ENCODE data around the gene SLC22A4.

The SLC22A4 gene

DNA sequence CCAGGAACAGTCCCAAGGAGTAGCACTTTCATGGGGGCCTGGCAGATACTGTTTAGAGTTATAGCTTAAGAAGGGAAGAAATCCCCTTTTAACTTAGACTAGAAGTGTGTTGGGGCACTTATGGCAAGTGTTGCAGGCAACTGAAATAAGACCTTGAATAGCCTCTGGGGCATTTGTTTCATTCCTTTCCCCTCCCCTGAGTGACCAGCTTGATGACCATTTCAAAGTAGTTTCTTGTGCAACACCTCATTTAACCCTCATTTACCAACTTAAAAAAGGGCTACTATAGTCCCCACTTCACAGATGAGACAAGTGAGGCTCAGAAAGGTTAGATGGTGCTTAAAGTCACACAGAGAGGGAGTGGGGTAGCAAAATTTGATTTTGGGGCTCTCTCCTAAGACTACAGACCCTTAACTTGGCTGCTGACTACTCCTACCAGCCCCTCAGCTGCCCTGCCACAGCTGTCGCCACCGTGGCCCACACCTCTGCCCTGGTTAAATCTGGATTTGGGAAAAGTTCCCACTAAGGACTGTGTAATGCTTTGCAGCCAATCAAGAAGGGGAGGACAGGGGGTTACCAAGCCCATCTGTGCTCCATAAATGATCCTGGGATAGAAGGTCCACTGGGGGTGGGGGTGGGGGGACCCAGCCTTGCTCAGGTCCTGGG is 31.2 kb upstream of the SLC22A4 start:
- DNase-seq, result no peak

DNA sequence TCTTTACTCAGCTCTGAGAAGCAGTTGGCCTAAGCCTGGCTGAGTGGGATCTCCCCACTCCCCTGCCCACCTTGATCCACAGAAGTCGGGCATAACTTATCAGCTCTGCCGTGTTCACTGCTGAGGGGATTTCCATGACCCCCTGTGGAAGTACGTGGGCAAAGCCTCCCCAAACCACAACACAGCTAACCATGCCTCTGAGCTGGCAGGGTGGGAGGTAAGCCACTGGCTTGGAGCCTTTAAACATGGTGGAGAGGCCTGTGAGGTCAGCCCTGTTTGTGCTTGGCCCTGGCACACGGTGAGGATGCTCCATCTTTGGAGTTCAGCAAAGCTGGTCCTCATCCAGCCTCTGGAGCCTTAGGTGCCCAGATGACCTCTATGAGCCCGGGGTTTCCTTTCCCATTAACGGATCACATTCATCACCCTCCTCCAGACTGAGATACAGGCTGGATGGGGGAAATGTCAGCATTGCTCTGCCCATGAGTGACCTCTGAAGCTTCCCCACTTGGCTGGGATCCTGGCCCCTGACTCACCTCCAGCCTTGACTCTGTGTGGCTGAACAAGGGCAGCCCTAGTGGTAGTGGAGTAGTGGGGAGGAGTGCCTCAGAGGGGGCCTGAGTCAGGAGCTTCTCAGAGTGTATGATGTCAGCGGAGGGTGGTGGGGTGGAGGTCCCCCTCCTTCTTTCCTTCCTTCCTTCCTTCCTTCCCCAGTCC is 30.5 kb upstream of the SLC22A4 start:
- DNase-seq, result no peak

DNA sequence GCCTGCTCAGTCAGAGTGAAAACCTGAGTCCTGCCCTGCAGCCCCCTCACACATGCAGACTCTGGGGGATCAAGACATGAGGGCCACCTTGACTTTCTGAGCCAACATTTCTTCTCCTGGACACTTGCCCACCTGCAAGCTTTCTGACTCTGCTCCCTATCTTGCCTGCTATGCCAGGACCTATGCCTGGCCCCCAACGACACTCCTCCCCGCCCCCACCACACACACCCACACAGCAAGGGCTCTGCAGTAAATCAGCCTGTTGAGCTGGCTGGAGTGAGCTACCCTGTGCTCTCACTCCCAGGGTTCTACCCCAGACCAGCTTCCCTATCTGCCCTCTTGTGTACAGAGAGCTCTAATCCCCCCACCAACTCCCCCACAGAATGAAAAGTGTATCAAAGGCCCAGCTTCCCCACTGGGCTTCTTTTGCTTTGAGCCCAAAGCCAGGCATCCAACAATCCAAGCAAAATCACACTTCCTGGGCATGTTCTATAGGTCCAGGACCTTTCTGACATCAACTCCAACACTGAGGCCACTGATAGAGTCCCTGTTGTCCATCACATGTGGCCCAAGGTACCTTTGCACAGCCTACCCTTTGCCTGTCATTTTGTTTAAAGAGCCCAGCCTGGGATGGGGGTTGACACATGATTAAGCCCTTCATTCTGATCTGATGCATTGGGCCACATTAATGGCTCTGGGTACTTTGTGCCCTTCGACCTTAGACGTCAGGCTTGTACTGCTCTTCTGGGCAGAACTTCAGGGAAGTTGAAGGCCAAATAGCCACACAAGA is 29.5 kb upstream of the SLC22A4 start:
- DNase-seq, result no peak

DNA sequence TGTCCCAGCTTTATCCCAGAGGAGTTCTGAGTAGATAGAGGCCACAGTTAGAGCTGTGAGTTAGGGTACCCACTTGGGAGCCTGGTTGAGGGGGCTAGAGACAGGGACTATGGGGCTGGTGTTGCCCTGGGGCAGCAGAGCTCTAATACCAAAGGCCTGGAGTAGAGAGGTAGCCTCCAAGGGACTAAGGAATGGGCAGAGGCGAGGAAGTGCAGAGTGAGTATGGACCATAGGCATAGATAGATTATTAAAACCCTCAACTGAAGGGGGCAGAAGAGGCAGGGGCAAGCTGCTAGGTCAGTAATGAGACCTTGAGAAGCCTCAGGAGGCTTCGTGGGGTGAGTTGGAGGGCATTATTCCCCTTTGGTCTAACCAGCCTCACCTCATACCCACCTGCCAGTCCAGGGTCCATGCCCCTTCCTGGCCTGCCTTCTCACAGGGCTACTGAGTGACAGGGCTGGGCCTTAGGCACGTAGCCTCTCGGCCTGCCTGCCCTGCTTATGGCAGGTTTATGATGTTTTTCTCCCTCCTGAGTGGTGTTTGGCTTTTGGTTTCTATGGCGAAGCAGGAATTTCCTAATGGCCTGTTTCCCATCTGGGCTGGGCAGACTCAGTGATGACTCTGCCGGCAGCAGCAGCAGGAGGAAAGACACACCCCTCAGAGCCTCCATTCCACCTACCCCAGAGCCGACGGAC is 28.7 kb upstream of the SLC22A4 start:
- no peak for DNase-seq

DNA sequence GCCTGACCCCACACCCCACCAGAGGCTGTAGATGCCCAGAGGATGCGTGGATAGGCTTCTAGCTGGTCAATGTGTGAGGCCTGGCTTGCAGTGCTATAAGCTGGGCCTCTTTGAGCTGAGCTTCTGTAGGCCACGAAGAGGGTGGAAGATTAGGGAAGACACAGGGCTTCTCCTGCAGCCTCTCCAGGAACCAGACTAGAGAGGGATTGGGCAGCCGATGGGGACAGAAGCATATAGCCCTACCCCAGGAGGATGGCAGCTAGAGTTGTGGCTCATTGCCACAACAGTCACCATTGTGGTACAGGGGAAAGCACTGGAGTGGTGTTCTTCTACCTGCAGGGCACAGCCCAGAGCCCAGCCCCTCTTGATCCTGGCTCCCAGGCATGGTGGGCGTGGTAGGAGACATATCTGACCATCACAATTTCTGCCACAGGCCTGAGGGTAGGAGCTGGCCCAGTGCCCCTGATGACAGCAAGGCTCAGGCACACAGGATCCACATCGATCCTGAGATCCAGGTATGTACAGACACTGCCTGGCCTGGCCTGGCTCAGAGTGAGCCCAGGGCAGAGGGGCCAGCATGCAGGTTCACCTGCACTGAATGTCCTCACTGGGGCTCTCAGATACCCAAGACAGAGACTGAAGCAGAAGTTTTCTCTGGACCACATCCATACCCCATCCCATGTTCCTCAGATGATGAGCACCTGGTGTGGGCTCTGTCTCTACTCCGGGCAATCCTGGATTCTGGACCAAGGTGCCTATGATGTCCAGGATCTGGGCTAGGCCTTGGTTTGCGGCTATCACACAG is 28.0 kb upstream of the SLC22A4 start:
- no peak for DNase-seq

DNA sequence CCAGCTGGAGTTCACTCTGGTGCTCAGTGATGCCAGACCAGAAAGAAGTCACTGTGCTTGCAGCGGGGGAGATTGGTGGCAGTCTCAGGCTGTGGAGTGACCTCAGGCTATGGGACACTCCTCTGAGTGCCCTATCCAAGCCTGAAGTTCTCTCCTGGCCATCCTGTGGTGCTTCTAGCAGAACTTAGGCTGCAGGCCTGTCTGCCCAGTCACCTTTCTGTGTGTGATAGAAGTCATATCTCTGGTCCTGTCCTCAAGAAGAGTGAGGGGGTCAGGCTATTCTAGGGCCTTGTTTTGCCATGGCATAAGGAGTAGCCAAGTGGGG is 27.4 kb upstream of the SLC22A4 start:
- no peak for DNase-seq

DNA sequence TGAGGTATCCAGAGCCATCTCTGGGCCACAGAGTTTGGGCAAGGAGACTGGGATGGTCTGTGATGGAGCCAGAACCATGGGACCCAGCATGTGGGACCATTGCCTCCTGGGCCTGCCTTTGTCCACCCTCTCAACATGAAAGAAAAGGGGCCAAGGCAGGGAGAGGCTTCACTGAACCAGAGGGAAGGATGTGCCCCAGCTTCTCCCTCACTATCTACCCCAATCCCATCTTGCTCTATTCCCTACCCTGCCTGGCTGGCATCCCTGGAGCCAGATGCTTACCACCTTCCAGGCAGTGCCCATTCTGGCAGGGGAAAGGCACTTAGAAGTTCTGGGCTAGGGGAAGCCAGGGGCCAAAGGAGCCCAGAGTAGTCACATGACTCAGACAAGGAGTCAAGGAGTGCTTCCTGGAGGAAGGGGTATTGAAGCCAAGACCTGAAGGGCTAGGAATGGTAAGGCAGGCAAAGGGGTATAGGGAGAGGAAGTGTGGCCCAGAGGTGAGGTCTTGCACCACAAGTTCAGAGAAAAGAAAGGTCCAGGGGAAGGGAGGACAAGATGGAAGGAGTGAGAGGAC is 26.9 kb upstream of the SLC22A4 start:
- no peak for DNase-seq

DNA sequence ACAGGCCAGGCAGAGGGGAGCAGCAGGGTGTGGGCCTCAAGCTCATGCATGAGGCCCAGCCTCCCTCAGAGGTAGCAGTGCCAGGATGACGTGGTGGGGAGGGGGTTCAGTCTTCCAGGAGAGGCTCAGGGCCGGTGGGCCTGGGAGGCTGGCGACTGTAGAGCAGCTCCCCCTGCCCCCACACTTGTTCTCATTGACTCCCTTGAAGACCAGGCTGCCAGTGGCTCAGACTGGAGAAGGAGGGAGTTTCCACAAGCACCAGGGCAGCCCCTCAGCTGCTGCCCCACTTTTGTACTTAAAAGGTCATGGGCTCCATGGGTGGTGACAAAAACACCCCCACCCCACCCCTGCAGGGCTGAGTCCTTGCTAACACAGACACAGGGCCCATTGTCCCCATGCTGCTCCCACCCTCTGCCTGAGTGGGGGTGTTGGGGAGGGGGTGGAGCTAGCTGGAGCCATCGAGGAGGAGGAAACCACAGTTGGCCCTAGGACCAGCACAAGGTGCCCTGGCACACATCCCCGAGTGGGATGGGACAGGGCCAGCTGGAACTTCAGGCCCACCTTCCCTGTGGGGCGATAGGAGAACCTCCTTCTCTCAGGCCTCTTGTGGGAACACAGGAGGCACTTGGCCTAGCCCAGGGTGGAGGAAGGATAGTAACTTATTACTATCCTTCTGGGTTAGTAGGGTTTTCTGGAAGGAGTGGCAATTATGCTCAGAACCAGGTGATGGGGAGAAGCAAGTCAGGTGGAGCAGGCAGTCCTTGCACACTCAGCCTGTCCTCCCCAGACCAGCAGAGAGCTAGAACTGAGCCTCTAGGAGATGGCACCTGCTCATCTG is 26.0 kb upstream of the SLC22A4 start:
- no peak for DNase-seq

DNA sequence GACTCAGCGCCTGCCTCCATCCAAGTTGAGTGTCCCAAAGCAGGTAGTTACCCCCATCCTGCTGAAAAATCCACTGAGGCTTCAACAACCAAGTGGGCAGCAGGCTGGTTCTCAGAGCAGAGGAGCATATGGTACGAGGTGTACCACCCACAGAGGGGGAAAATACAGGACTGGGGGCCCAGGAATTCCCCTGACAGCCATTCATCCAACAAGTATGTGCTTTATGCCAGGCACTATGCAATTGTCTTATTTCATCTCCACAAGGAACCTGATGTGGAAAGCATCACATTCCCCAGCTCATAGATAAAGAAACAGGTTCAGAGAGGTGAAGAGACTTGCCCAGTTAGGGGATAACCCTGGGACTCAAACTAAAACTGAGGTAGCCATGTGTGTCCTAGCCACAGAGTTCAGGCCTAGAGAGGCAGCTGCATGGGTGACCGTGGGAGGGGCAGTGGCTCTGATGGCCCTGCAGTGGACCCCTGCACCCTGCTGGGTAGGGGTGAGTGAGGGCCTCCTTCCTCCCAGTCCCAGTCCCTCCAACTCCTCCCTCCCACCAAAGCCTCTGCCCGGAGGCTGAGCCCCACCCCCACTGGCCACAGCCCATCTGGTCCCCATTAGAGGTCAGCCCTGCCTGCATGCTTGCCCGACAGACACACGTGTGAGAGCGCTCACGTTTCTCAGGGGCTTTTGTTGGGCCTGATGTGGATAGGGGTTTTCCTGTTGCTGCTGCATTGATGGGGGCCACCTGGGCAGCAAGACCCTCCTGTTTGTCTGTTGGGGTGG is 25.2 kb upstream of the SLC22A4 start:
- DNase-seq, result no peak

DNA sequence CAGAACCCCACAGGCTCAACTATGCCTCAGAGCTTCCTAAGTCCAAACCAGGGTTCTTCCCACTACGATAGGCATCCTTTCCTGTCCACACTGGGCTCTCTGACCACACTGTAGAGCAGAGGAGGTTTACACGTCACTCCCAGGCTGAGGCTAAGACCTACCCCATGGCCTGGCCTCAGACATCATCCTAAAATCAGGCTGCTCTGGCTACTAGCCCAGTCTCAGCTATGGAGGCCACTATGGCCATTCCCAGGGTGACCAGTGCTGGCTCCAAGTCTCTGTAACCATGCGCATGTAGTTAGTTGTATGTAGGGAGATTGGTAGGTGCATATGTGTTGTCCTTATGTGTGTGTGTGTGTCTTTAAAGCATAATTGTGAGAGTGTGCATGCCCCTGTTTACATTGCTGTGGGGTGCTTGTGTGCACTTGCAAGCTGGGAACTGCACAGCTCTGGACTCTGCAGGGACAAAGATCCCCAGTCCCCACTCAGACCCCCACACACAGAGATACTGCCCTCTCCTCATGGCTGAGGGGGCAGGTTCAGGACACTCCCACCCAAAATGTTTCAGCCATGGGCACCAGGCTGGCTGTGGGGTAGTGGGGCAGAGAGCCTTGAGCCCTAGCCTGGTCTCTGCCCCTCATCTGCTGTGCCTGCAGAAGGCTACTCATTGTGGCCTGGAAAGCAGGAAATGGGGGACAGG is 24.4 kb upstream of the SLC22A4 start:
- no peak for DNase-seq

DNA sequence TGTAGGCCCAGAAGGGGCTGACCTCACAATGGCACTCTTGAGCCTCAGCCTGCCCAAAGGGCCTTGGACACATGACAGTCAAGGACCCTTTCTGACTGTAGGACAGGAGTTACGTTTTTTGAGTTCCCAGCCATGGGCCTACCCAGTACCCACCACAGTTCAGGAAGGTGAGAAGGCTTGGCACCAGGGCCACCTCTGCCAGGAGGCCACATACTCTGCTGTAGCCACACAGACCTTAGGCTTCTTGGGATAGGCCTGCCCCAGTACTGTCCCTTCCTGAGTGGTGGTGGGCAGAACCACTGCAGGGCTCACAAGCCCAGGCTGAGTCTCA is 23.9 kb upstream of the SLC22A4 start:
- DNase-seq, result no peak

DNA sequence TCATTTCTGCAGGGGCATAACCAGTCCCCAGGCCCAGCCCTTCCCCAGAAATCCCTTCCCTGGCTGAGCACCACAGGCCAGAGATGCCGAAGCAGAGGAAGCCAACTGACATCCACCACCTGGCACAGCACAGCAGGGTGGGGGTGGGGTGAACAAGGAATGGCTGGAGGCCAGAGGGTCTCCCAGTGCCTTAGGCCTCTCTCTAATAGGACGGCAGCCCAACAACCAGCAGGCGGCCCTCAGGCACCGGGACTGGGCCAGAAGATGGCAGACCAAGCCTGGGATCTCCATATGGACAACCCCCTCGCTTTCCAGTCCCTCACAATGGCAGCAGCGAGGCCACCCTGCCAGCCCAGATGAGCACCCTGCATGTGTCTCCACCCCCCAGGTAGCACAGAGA is 23.5 kb upstream of the SLC22A4 start:
- DNase-seq, result no peak

DNA sequence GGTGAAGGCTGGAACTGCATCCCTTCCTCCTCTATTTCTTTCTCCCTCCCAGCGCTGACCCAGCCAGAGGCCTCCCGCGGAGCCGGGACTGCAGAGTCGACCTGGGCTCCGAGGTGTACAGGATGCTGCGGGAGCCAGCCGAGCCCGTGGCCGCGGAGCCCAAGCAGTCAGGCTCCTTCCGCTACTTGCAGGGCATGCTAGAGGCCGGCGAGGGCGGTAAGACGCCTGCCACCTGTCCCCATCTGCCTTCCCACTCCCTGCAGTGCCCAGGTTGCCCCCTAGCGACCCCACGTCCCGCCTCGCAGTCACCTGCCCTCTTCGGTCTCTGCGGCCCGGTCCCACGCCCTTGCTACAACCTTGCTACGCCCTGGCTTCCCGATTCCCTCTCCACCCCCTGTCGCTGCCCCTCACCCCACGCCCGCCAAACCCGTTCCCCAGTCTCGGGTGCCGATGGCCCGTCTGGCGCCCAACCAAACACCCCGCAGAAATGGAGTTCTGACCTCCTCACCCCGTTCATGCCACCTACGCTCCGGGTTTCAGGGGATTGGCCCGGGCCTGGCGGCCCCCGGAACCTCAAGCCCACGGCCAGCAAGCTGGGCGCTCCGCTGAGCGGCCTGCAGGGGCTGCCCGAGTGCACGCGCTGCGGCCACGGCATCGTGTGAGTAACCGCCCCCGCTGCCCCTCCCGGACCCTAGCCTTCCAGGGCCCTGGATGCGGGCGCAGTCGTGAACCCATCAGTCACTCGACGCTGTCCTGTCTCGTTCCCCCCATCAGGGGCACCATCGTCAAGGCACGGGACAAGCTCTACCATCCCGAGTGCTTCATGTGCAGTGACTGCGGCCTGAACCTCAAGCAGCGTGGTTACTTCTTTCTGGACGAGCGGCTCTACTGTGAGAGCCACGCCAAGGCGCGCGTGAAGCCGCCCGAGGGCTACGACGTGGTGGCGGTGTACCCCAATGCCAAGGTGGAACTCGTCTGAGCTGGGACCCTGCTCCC is 22.6 kb upstream of the SLC22A4 start:
- no peak for DNase-seq

DNA sequence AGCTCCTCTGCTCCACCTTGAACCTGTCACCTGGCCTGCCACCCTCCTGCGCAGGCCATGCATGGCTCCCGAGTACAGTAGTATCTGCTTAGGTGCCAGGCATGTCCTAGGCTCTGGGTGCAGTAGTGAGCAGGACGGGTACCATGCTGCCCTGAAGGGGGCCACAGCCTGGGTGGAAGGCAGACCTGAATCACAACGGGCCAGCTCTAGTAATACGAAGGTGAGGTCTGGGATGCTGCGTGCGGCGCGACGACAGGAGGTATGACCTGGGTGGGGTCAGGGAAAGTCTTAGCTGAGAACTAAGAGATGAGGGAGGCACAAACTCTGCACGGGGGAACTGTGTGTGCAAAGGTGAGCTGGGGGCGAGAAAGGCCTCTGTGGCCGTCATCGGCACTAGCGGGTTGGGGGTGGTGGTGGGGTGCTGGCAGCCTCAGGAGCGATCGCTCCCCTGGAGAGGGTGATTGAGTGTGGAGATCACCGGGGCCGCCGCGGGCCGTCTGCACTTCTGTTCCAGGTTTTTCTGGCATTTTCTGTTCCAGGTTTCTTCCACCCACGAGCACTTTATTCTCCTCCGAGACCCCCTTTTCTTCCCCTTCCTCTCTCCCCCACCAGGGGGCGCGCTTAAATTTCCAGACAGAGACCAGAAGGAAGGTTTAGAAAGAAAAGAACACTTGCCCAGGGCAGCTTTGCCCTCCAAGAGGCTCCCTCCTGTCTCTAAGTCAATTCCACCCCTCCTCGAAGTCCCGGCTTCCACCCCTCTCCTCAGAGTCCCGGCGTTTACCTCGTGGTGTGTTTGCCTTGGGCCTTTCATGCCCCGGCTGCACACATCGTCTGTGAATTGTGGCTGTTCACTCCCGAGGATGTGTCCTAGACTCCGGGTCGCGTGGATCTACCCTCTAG is 21.6 kb upstream of the SLC22A4 start:
- DNase-seq, result peak; percentile 33

DNA sequence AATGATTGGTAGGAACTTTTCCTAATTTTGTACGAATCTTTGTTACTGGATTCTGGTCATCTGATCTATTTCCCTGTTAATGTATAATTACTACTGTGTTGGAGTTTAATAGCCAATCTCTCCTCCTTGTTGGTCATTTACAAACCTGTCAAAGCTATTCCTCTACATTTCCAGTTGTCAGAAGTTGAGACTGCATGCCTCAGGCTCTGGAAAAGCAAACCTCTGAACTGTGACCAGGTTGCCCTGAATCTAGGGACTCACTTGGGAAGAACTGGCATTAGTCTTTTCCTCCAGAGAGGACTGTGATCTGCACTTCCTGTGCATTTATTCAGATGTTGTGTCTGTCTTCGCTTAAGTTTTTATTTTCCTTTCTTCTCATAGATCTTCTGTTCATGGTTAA is 20.6 kb upstream of the SLC22A4 start:
- no peak for DNase-seq

DNA sequence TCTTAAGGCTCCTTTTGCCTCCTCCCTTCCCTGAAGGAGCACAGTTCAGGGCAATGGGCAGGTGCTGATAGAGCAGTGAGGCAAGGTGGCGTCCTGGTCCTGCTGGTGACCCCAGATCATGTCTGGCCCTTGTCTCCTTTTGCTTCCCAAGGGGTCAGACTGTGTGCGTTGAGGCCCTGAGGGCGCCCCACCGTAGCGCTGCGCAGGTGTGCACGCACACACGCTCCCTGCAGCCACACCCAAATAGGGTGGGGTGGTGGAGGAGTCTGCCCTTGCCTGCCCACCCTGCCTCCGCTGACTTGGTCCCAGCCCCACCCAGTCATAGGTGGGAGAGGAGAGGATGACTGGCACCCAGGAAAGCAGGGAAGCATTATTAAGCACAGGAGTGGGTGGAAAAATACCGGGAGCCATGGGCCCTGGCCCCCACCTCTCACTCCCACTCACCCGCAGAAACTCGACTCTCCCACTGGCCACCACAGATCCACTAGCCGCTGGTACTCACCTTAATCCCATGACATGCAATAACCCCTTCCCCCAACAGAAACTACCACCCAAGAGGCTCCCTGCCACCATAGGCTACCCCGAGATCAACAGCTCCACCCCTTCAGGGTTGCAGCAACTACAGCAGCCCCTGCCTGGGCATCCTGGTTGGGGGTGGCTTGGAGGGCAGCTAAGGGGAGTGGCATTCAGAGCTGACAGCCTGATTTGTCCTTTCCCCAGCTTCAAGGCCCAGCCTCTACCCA is 20.0 kb upstream of the SLC22A4 start:
- no peak for DNase-seq

Measured in GDM1 (cell line).